ENCODE measurements around the gene SLC38A8. TPM values are rescaled to one million over a fixed set of nuclear protein-coding genes. Genes with fewer than 3 reads are reported as not detected.

Gene SLC38A8
- total RNA-seq, 2 donors from 2014 or later = not detected

GRCh38 chr16:83973581-83974385 is 68.8 kb downstream of the SLC38A8 start:
- no peak for ATAC-seq (replicated peaks)
- H3K4me1 Mint-ChIP-seq = no peaks in the 10 kb centered on the region
- H3K9me3 Mint-ChIP-seq = peaks cover 4% of the 10 kb centered on the region
- no peak overlapping the region for H3K27ac Mint-ChIP-seq
- no peak overlapping the region for H3K4me3 Mint-ChIP-seq
- peaks cover 14% of the 10 kb centered on the region for H3K27me3 Mint-ChIP-seq
- H3K36me3 Mint-ChIP-seq (ENCODE audit: low read depth) = no peaks in the 10 kb centered on the region

- ATAC-seq (replicated peaks) = no peak
- no peaks in the 10 kb centered on the region for H3K4me1 Mint-ChIP-seq
- peaks cover 14% of the 10 kb centered on the region for H3K27me3 Mint-ChIP-seq
- H3K27ac Mint-ChIP-seq = no peak overlapping the region
- H3K4me3 Mint-ChIP-seq = no peak overlapping the region
- peaks cover 2% of the 10 kb centered on the region for H3K9me3 Mint-ChIP-seq
- H3K36me3 Mint-ChIP-seq (ENCODE audit: low read depth) = no peaks in the 10 kb centered on the region
Observed at GRCh38 chr16:83973077-83973476, 69.5 kb downstream of the SLC38A8 start.

GRCh38 chr16:83972256-83973008 is 70.2 kb downstream of the SLC38A8 start:
- Mint-ChIP-seq H3K27ac (no peak overlapping the region), H3K9me3 (no peaks in the 10 kb centered on the region), H3K4me3 (no peak overlapping the region), H3K27me3 (peaks cover 18% of the 10 kb centered on the region), H3K36me3 (ENCODE audit: low read depth) (no peaks in the 10 kb centered on the region), H3K4me1 (peaks cover 5% of the 10 kb centered on the region)
- ATAC-seq (replicated peaks) = no peak

- Mint-ChIP-seq H3K27me3 (peaks cover 18% of the 10 kb centered on the region), H3K4me1 (peaks cover 5% of the 10 kb centered on the region), H3K9me3 (no peaks in the 10 kb centered on the region), H3K36me3 (ENCODE audit: low read depth) (no peaks in the 10 kb centered on the region), H3K27ac (no peak overlapping the region), H3K4me3 (no peak overlapping the region)
- no peak for ATAC-seq (replicated peaks)
Observed at GRCh38 chr16:83971165-83972130, 71.1 kb downstream of the SLC38A8 start.

GRCh38 chr16:83970430-83970815 is 72.2 kb downstream of the SLC38A8 start:
- Mint-ChIP-seq H3K27me3 (peaks cover 18% of the 10 kb centered on the region), H3K4me1 (peaks cover 5% of the 10 kb centered on the region), H3K27ac (no peak overlapping the region), H3K4me3 (no peak overlapping the region), H3K9me3 (no peaks in the 10 kb centered on the region), H3K36me3 (ENCODE audit: low read depth) (no peaks in the 10 kb centered on the region)
- no peak for ATAC-seq (replicated peaks)

- Mint-ChIP-seq H3K27ac (no peak overlapping the region), H3K4me1 (peaks cover 5% of the 10 kb centered on the region), H3K9me3 (no peaks in the 10 kb centered on the region), H3K27me3 (peaks cover 18% of the 10 kb centered on the region), H3K4me3 (no peak overlapping the region), H3K36me3 (ENCODE audit: low read depth) (no peaks in the 10 kb centered on the region)
- ATAC-seq (replicated peaks) = no peak
Observed at GRCh38 chr16:83969771-83970429, 72.7 kb downstream of the SLC38A8 start.

- Mint-ChIP-seq H3K4me3 (no peak overlapping the region), H3K9me3 (no peaks in the 10 kb centered on the region), H3K27ac (no peak overlapping the region)
Observed at GRCh38 chr16:83968891-83969649, 73.5 kb downstream of the SLC38A8 start.

GRCh38 chr16:83968306-83968851 is 74.2 kb downstream of the SLC38A8 start:
- no peaks in the 10 kb centered on the region for H3K9me3 Mint-ChIP-seq
- H3K27me3 Mint-ChIP-seq = peaks cover 12% of the 10 kb centered on the region
- no peak for ATAC-seq (replicated peaks)
- no peaks in the 10 kb centered on the region for H3K36me3 Mint-ChIP-seq (ENCODE audit: low read depth)
- H3K4me1 Mint-ChIP-seq = peaks cover 5% of the 10 kb centered on the region
- H3K4me3 Mint-ChIP-seq = no peak overlapping the region
- H3K27ac Mint-ChIP-seq = no peak overlapping the region

More at GRCh38 chr16:83968891-83969649, 73.5 kb downstream of the SLC38A8 start:
- Mint-ChIP-seq H3K4me1 (peaks cover 5% of the 10 kb centered on the region), H3K36me3 (ENCODE audit: low read depth) (no peaks in the 10 kb centered on the region), H3K27me3 (peaks cover 12% of the 10 kb centered on the region)
- no peak for ATAC-seq (replicated peaks)

- H3K27me3 Mint-ChIP-seq = peaks cover 12% of the 10 kb centered on the region
- H3K4me3 Mint-ChIP-seq = no peak within 1 kb of the TSS
- no peak for ATAC-seq (replicated peaks)
- no peaks in the 10 kb centered on the region for H3K9me3 Mint-ChIP-seq
- H3K4me1 Mint-ChIP-seq = peaks cover 5% of the 10 kb centered on the region
- H3K27ac Mint-ChIP-seq = no peak within 1 kb of the TSS
- no peaks in the 10 kb centered on the region for H3K36me3 Mint-ChIP-seq (ENCODE audit: low read depth)
Observed at GRCh38 chr16:83967838-83968305, 74.7 kb downstream of the SLC38A8 start, which contains the start of gene NECAB2. Gene NECAB2 (plus strand): TSS chr16:83968244. CDS start chr16:83968649, 405 bp downstream.

GRCh38 chr16:83967091-83967490 is 75.5 kb downstream of the SLC38A8 start:
- Mint-ChIP-seq H3K27ac (no peak overlapping the region), H3K27me3 (peaks cover 12% of the 10 kb centered on the region), H3K4me1 (peaks cover 5% of the 10 kb centered on the region), H3K4me3 (no peak overlapping the region), H3K36me3 (ENCODE audit: low read depth) (no peaks in the 10 kb centered on the region), H3K9me3 (no peaks in the 10 kb centered on the region)
- ATAC-seq (replicated peaks) = no peak

GRCh38 chr16:83966153-83966696 is 76.4 kb downstream of the SLC38A8 start:
- Mint-ChIP-seq H3K9me3 (no peaks in the 10 kb centered on the region), H3K4me1 (peaks cover 5% of the 10 kb centered on the region), H3K27me3 (peaks cover 12% of the 10 kb centered on the region), H3K4me3 (no peak overlapping the region), H3K36me3 (ENCODE audit: low read depth) (no peaks in the 10 kb centered on the region), H3K27ac (no peak overlapping the region)
- ATAC-seq (replicated peaks) = no peak

- Mint-ChIP-seq H3K4me1 (peaks cover 5% of the 10 kb centered on the region), H3K4me3 (no peak overlapping the region), H3K27ac (no peak overlapping the region), H3K36me3 (ENCODE audit: low read depth) (no peaks in the 10 kb centered on the region), H3K9me3 (no peaks in the 10 kb centered on the region), H3K27me3 (peaks cover 12% of the 10 kb centered on the region)
- ATAC-seq (replicated peaks) = no peak
Observed at GRCh38 chr16:83965444-83966152, 77.0 kb downstream of the SLC38A8 start.
